K562 (cell line): ENCODE results near the gene PTGES3. TPM values are rescaled to one million over a fixed set of nuclear protein-coding genes. Genes with fewer than 3 reads are reported as not detected.
A peak's percentile ranks its signal among the peaks of the same experiment; 100 is the strongest.

ENCODE experiments used
- ARID2 ChIP-seq: fragments of 450-650 bp; IDR thresholded peaks from 2 replicates; pipeline ENCODE4 v1.6.1; 2017; ENCODE audit warnings: antibody characterized with exemption, mild to moderate bottlenecking
- CAMTA2 ChIP-seq: fragments of 250-450 bp; sonication (Bioruptor Pico); conservative IDR thresholded peaks from 2 replicates; pipeline ENCODE4 v1.5.1; 2022
- CTCFL ChIP-seq: IDR thresholded peaks from 2 replicates; pipeline ENCODE4 v1.6.1; 2011; ENCODE audit warnings: borderline replicate concordance, low read depth, mild to moderate bottlenecking, moderate library complexity, low read length; ENCODE audit not compliant: insufficient read depth, poor library complexity, severe bottlenecking
- FOS ChIP-seq: IDR thresholded peaks from 3 replicates; pipeline ENCODE4 v1.6.1; 2011; ENCODE audit not compliant: insufficient read length; ENCODE audit errors: extremely low read depth
- HLTF ChIP-seq: fragments of 450-650 bp; IDR thresholded peaks from 2 replicates; pipeline ENCODE4 v1.6.1; 2016
- KLF16 ChIP-seq: IDR thresholded peaks from 2 replicates; pipeline ENCODE4 v1.6.1; 2016; ENCODE audit warnings: antibody characterized with exemption
- MCM2 ChIP-seq: fragments of 450-650 bp; IDR thresholded peaks from 2 replicates; pipeline ENCODE4 v1.6.1; 2017; ENCODE audit warnings: low read depth, mild to moderate bottlenecking
- MTA1 ChIP-seq: fragments of 450-650 bp; IDR thresholded peaks from 2 replicates; pipeline ENCODE4 v1.6.1; 2017; ENCODE audit warnings: borderline replicate concordance
- NFE2L1 ChIP-seq: fragments of 450-650 bp; IDR thresholded peaks from 2 replicates; pipeline ENCODE4 v1.6.1; 2016; ENCODE audit warnings: missing genetic modification characterization, low read depth, mild to moderate bottlenecking, missing compliant biosample characterization, moderate library complexity, borderline replicate concordance
- NFYB ChIP-seq: IDR thresholded peaks from 2 replicates; pipeline ENCODE4 v1.6.1; 2011; ENCODE audit warnings: mild to moderate bottlenecking, moderate library complexity; ENCODE audit not compliant: insufficient read length; ENCODE audit errors: extremely low read depth
- PML ChIP-seq: IDR thresholded peaks from 2 replicates; pipeline ENCODE4 v1.6.1; 2012; ENCODE audit warnings: low read length, inconsistent platforms
- POLR2G ChIP-seq: fragments of 200-400 bp; formaldehyde crosslinking; IDR thresholded peaks from 2 replicates; pipeline ENCODE4 v1.6.1; 2017; ENCODE audit warnings: low read depth, mild to moderate bottlenecking, antibody characterized with exemption, low read length, moderate library complexity
- PURB ChIP-seq: sonication (generic); formaldehyde crosslinking; IDR thresholded peaks from 2 replicates; pipeline ENCODE4 v1.9.0; 2021; ENCODE audit warnings: low read depth, mild to moderate bottlenecking, missing genetic modification reagents
- TAF15 ChIP-seq: fragments of 200-400 bp; formaldehyde crosslinking; IDR thresholded peaks from 2 replicates; pipeline ENCODE4 v1.6.1; 2017; ENCODE audit warnings: mild to moderate bottlenecking, low read depth, low read length, moderate library complexity
- TSC22D4 ChIP-seq: fragments of 450-650 bp; IDR thresholded peaks from 2 replicates; pipeline ENCODE4 v1.6.1; 2016; ENCODE audit warnings: missing genetic modification characterization, missing biosample characterization, control low read depth
- ZNF133 ChIP-seq: fragments of 250-450 bp; sonication (Bioruptor Pico); IDR thresholded peaks from 2 replicates; pipeline ENCODE4 v1.4.0; 2020; ENCODE audit warnings: mild to moderate bottlenecking
- ZNF589 ChIP-seq: fragments of 200-800 bp; sonication (Bioruptor generic); IDR thresholded peaks from 2 replicates; pipeline ENCODE4 v1.6.1; 2016; ENCODE audit warnings: low read depth, missing genetic modification characterization, missing compliant biosample characterization
- ZNF780A ChIP-seq: fragments of 250-450 bp; sonication (Bioruptor Pico); IDR thresholded peaks from 2 replicates; pipeline ENCODE4 v1.5.0; 2021; ENCODE audit warnings: mild to moderate bottlenecking
- polyA plus RNA-seq, 8 experiments: library from polyadenylated mRNA; depleted of rRNA in 4 of 8; stranded (reverse) in 5 of 8; unstranded in 3 of 8; fragments of >200 nt; fragmentation: Nextera tagmentation in 2 of 8; fragmentation: Illumina TruSeq in 1 of 8; extraction: Ambion mirVana in 2 of 8; extraction: Trizol in 1 of 8; gene quantifications; 2 replicates each; pipeline versions ENCODE4 v1.2.1 to v1.2.3, GENCODE V29; 2011 to 2014; ENCODE audit warnings: inconsistent platforms in 1 of 8, missing spikeins in 1 of 8
- total RNA-seq, 7 experiments: library from RNA; depleted of rRNA in 6 of 7; stranded (reverse); fragments of >200 nt in 6 of 7; fragmentation: Illumina TruSeq in 2 of 7; extraction: Trizol in 2 of 7; gene quantifications; 2 replicates each; pipeline versions ENCODE4 v1.2.1 to v1.2.3, GENCODE V29; 2011 to 2021; ENCODE audit warnings: low replicate concordance in 1 of 7
- TF ChIP-seq, protein P1 (sequence below), 2 experiments: fragments of 450-650 bp; formaldehyde crosslinking in 1 of 2; IDR thresholded peaks; 2 replicates each; pipeline versions ENCODE4 v1.4.0 to v1.6.1; 2014 to 2020; ENCODE audit warnings: mild to moderate bottlenecking in 2 of 2, borderline replicate concordance in 1 of 2, low read depth in 1 of 2

Gene PTGES3
- total and polyA plus RNA-seq, 9 of the 15 experiments (the other 6 are each of a cell fraction or from before 2014, with no cell fraction given), result 163 to 501 (median 213) TPM

DNA sequence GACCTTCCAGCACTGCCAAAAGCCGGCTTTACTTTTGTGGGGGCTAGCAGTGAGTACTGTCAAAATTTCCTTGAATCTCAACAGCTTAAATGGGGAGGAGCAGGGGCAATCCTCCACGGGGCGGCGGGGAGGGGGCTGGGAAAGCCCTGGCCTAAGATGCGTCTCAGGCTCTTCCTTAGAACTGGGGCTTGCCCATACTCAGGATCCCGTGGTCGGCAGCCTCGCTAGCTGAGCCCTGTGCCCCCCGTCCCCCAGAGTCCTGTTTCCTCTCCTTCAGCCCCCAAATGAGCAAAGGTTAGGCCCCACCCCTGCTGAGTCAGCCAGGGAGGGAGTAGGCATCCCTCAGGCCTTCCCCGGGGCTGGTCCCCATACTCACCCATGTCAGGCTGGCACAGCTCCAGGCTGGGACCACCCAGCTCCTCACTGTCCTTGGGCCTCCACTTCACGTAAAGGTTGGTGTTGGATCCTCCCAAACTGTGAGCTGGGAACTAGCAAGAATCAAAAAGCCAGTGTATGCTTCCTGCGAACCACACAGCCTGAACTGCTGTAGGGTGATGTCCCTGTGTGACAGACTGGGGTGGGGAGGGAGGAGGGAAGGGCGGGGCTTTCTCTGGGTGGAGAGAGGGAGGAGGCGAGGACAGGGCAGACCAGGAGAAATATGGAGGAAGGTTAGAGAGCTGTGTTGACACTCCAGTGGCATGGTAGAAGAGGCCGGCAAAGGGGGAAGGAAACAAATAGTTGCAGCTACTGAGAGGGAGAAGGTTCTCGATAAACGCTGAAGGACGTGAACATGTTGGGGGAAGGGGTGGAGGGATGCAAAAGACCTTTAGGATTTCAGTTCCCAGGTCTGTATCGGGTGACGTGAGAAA is 52.0 kb downstream of the PTGES3 start (continued):
- TF ChIP-seq CTCFL (no peak), MCM2 (no peak), POLR2G (peak; percentile 59; the same call in 1 of the 2 replicates), NFYB (no peak), ZNF133 (no peak; the same call in 1 of the 2 replicates), HLTF (0 out of 2 replicates have a peak, but pooled peaks have one; percentile 72), TSC22D4 (no peak), TAF15 (no peak), PURB (CRISPR knock-in tag) (no peak), NFE2L1 (no peak), MTA1 (peak; percentile 18; the same call in 1 of the 2 replicates), ZNF780A (CRISPR knock-in tag) (no peak), PML (no peak), CAMTA2 (no peak), ZNF589 (CRISPR knock-in tag) (no peak), FOS (no peak), KLF16 (no peak), ARID2 (0 out of 2 replicates have a peak, but pooled peaks have one; percentile 32)
- TF ChIP-seq, protein P1, sequence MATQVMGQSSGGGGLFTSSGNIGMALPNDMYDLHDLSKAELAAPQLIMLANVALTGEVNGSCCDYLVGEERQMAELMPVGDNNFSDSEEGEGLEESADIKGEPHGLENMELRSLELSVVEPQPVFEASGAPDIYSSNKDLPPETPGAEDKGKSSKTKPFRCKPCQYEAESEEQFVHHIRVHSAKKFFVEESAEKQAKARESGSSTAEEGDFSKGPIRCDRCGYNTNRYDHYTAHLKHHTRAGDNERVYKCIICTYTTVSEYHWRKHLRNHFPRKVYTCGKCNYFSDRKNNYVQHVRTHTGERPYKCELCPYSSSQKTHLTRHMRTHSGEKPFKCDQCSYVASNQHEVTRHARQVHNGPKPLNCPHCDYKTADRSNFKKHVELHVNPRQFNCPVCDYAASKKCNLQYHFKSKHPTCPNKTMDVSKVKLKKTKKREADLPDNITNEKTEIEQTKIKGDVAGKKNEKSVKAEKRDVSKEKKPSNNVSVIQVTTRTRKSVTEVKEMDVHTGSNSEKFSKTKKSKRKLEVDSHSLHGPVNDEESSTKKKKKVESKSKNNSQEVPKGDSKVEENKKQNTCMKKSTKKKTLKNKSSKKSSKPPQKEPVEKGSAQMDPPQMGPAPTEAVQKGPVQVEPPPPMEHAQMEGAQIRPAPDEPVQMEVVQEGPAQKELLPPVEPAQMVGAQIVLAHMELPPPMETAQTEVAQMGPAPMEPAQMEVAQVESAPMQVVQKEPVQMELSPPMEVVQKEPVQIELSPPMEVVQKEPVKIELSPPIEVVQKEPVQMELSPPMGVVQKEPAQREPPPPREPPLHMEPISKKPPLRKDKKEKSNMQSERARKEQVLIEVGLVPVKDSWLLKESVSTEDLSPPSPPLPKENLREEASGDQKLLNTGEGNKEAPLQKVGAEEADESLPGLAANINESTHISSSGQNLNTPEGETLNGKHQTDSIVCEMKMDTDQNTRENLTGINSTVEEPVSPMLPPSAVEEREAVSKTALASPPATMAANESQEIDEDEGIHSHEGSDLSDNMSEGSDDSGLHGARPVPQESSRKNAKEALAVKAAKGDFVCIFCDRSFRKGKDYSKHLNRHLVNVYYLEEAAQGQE (IDR thresholded peaks at IDR 0.05; ENCODE audit: borderline replicate concordance), result no peak
- TF ChIP-seq, protein P1 (CRISPR knock-in tag; IDR thresholded peaks at IDR 0.05; ENCODE audit: low read depth), result no peak; the same call in 1 of the 2 replicates
